BE2C (cell line): Measurements from ENCODE around the gene PCDH15.
A peak's percentile ranks its signal among the peaks of the same experiment; 100 is the strongest.

Experiments used
- DNase-seq: peaks from one replicate; pipeline ENCODE4 v3.0.0-alpha.2; 2020
- H3K27me3 ChIP-seq: fragments of 250-450 bp; sonication (Bioruptor Pico); 2 replicates; pipeline ENCODE4 v1.5.1; 2020; ENCODE audit warnings: mild to moderate bottlenecking
- H3K36me3 ChIP-seq: fragments of 250-450 bp; sonication (Bioruptor Pico); 2 replicates; pipeline ENCODE4 v1.5.1; 2020; ENCODE audit warnings: mild to moderate bottlenecking
- H3K4me1 ChIP-seq: fragments of 250-450 bp; sonication (Bioruptor Pico); 2 replicates; pipeline ENCODE4 v1.5.1; 2020
- H3K4me3 ChIP-seq: 2 replicates; pipeline ENCODE4 v1.5.1; 2011; ENCODE audit warnings: low read depth, low read length
- H3K9me3 ChIP-seq: fragments of 250-450 bp; sonication (Bioruptor Pico); 2 replicates; pipeline ENCODE4 v1.5.1; 2020
- TF ChIP-seq, protein P1 (sequence below): IDR thresholded peaks from 2 replicates; pipeline ENCODE4 v1.5.1; 2012; ENCODE audit warnings: mild to moderate bottlenecking, low read depth, low read length

PCDH15 gene

DNA sequence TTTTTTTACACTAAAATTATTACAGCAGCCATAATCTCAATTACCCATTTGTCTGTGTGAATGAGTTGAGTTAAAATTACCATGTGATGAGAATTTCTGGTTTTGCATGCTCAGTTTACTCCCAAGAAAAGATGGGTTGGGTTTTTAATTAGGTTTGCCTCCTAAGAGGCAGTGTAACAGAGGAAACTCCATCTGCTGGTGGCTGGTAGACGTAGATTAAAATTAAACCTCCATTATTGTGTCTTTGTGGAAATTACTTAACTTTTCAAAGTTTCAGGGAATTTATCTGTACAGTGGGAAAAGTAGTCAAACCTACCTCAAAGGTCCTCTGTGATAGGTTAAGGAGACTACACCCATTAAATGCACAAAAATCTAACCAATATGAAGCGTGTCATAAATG, 954.2 kb downstream of the PCDH15 start:
- H3K27me3 ChIP-seq: no peaks in the 10 kb centered on the region
- no peaks in the 10 kb centered on the region for H3K4me1 ChIP-seq
- H3K9me3 ChIP-seq: no peaks in the 10 kb centered on the region
- DNase-seq: no peak
- TF ChIP-seq, protein P1, sequence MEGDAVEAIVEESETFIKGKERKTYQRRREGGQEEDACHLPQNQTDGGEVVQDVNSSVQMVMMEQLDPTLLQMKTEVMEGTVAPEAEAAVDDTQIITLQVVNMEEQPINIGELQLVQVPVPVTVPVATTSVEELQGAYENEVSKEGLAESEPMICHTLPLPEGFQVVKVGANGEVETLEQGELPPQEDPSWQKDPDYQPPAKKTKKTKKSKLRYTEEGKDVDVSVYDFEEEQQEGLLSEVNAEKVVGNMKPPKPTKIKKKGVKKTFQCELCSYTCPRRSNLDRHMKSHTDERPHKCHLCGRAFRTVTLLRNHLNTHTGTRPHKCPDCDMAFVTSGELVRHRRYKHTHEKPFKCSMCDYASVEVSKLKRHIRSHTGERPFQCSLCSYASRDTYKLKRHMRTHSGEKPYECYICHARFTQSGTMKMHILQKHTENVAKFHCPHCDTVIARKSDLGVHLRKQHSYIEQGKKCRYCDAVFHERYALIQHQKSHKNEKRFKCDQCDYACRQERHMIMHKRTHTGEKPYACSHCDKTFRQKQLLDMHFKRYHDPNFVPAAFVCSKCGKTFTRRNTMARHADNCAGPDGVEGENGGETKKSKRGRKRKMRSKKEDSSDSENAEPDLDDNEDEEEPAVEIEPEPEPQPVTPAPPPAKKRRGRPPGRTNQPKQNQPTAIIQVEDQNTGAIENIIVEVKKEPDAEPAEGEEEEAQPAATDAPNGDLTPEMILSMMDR: peak; percentile 37
- no peaks in the 10 kb centered on the region for H3K36me3 ChIP-seq
- H3K4me3 ChIP-seq: no peak overlapping the region

DNA sequence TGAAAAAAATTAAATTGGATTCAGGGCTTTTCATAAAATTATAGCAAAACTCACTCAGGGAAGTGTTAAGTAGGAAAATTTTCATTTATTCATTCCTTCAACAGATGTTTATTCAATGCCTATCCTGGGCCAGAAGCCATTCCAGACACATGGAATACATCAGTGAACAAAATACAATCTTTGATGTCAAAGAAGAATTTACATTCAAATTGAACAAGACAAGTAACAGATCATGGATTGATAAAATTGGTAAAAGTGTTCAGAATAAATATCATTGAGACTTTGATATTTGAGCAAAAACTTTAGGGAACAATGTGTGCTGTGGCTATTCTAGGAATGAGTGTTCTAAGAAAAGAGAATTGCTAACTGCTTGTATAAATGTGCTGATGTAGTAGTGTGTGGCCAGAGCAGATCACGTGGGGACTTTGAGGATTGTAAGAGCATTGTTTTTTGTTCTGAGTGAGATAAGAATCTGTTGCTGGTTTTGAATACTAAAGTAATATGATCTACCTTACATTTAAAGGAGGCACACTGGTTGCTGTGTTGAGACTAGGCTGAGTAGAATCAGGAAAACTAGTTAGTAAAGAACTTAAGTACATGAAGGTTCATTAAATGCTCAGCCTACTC, 957.2 kb downstream of the PCDH15 start:
- no peaks in the 10 kb centered on the region for H3K36me3 ChIP-seq
- H3K4me3 ChIP-seq: no peak overlapping the region
- no peaks in the 10 kb centered on the region for H3K4me1 ChIP-seq
- H3K9me3 ChIP-seq: no peaks in the 10 kb centered on the region
- DNase-seq: no peak
- no peaks in the 10 kb centered on the region for H3K27me3 ChIP-seq
- TF ChIP-seq, protein P1: no peak

DNA sequence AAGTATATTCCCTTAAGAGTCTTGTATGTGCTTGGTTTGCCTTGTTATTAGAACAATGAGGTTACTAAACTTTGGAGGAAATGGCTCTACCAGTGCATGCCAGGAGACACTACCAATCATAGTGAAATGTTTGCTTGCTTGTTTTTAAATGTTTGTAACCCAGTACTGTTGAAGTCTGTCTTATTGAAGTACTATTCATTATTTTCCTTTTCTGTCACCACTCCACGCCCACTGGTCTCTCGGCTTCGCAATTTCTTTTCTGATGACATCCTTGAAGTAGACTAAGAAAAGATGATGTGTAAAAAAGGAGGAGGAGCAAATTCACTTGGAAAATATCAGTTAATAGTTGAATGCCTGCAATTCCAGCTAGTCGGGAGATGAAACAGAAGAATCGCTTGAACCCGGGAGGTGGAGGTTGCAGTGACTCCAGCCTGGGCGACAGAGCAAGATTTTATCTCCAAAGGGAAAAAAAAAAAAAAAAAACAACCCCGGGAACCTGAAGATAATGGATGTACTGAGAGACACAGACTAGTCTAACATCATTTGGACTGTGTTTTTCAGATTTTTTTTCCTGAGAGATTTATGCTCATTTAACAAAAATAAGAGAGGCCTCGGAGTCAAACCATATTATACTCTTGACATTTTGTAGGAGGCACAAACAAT, 959.4 kb downstream of the PCDH15 start:
- no peaks in the 10 kb centered on the region for H3K4me1 ChIP-seq
- no peaks in the 10 kb centered on the region for H3K27me3 ChIP-seq
- H3K36me3 ChIP-seq: no peaks in the 10 kb centered on the region
- no peak overlapping the region for H3K4me3 ChIP-seq
- DNase-seq: no peak
- no peaks in the 10 kb centered on the region for H3K9me3 ChIP-seq
- TF ChIP-seq, protein P1: no peak

DNA sequence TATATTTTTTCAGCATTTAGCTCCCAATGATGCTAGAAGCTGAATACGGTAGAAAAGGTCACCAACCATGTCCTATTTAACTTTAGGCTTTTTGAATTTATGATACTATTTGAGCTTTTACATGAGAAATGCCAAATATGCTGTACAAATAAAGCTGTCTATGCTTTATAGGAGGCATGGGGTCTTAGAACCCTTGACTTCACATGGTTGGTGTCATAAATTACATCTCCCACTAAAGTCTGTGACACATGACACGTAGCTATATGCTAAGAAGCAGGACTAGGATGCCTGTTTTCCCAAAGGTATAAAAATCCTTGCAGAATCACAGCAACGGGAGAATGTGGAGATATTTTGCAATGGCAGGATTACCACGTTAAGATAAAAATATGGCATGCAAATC, 960.4 kb downstream of the PCDH15 start:
- H3K4me1 ChIP-seq: no peaks in the 10 kb centered on the region
- H3K9me3 ChIP-seq: no peaks in the 10 kb centered on the region
- H3K36me3 ChIP-seq: no peaks in the 10 kb centered on the region

DNA sequence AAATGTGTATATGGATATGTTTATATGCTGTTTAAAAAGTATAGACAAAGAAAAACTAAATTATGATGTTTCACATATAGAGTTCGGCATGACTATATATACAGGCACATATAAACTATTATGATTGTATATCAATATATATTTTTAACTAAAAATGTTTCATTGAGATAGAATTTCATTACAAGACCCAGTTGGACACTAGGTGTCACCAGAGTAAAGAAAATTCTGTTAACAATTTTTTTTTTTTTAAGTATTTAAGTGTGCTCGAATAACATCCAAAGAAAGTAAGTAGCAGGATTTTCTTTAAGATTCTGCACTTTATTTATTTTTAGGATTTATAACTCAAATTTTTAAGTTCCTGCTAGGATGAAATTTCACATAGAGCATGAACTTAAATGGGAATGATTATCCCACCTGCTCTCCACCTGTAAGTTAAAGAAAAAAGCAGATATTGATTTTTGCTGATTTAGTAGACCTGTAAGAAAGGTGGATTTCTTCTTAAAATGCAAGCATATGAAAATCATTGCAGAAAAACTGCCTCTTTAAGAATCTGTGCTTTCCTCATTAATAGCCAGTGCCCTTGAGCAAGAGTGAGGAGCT, 961.5 kb downstream of the PCDH15 start:
- no peak overlapping the region for H3K4me3 ChIP-seq
- no peak for DNase-seq

More for the DNA sequence above, 960.4 kb downstream of the PCDH15 start:
- no peak for DNase-seq
- Histone ChIP-seq H3K4me3 (no peak overlapping the region), H3K27me3 (no peaks in the 10 kb centered on the region)
- TF ChIP-seq, protein P1: no peak

More for the DNA sequence above, 961.5 kb downstream of the PCDH15 start:
- Histone ChIP-seq H3K36me3 (no peaks in the 10 kb centered on the region), H3K9me3 (no peaks in the 10 kb centered on the region), H3K27me3 (no peaks in the 10 kb centered on the region), H3K4me1 (no peaks in the 10 kb centered on the region)
- TF ChIP-seq, protein P1: peak; percentile 32; the same call in 1 of the 2 replicates
